ENCODE data around the gene TANGO6.
"Not testable (repeated sequence)": the region's sequence is repeated elsewhere in the genome, so short reads cannot be mapped to it uniquely, and the experiment has no call there.

The TANGO6 gene

GRCh38 chr16:68842964-68843481, 308 bp upstream of the TANGO6 start:
- peaks cover 19% of the 10 kb centered on the region for H3K27me3 Mint-ChIP-seq
- peak overlapping the region; percentile 93 for H3K4me3 Mint-ChIP-seq
- peak overlapping the region; percentile 88 for H3K27ac Mint-ChIP-seq
- intact Hi-C loops (cut with micrococcal nuclease); H3K9me3 Mint-ChIP-seq: not testable (repeated sequence)
- peaks cover 10% of the 10 kb centered on the region for H3K36me3 Mint-ChIP-seq (ENCODE audit: low read depth)
- H3K4me1 Mint-ChIP-seq (ENCODE audit: low read depth): peaks cover 22% of the 10 kb centered on the region

GRCh38 chr16:68844211-68844564, 857 bp downstream of the TANGO6 start:
- Mint-ChIP-seq H3K36me3 (ENCODE audit: low read depth) (peaks cover 10% of the 10 kb centered on the region), H3K9me3 (no peaks in the 10 kb centered on the region), H3K27me3 (peaks cover 18% of the 10 kb centered on the region), H3K4me1 (ENCODE audit: low read depth) (peaks cover 23% of the 10 kb centered on the region), H3K4me3 (peak overlapping the region; percentile 93), H3K27ac (peak overlapping the region; percentile 88)
- intact Hi-C loops (cut with micrococcal nuclease): no loop called here

- Mint-ChIP-seq H3K27me3 (peaks cover 2% of the 10 kb centered on the region), H3K4me3 (no peak overlapping the region), H3K4me1 (ENCODE audit: low read depth) (peaks cover 17% of the 10 kb centered on the region), H3K27ac (no peak overlapping the region), H3K9me3 (no peaks in the 10 kb centered on the region), H3K36me3 (ENCODE audit: low read depth) (peaks cover 3% of the 10 kb centered on the region)
- intact Hi-C loops (cut with micrococcal nuclease): loop anchor here (5.0 kb wide), 1 partner anchor 321 kb away; no protein-coding TSS in a partner anchor
Measured at GRCh38 chr16:68848786-68849185, 5.5 kb downstream of the TANGO6 start.

GRCh38 chr16:68850481-68850880, 7.2 kb downstream of the TANGO6 start:
- Mint-ChIP-seq H3K27ac (no peak overlapping the region), H3K4me1 (ENCODE audit: low read depth) (peaks cover 11% of the 10 kb centered on the region), H3K36me3 (ENCODE audit: low read depth) (no peaks in the 10 kb centered on the region), H3K4me3 (no peak overlapping the region), H3K27me3 (peaks cover 2% of the 10 kb centered on the region), H3K9me3 (no peaks in the 10 kb centered on the region)
- intact Hi-C loops (cut with micrococcal nuclease): no loop called here

- Mint-ChIP-seq H3K9me3 (no peaks in the 10 kb centered on the region), H3K27ac (no peak overlapping the region), H3K4me1 (ENCODE audit: low read depth) (peaks cover 11% of the 10 kb centered on the region), H3K27me3 (peaks cover 2% of the 10 kb centered on the region), H3K36me3 (ENCODE audit: low read depth) (no peaks in the 10 kb centered on the region), H3K4me3 (no peak overlapping the region)
- intact Hi-C loops (cut with micrococcal nuclease): no loop called here
Measured at GRCh38 chr16:68851601-68852000, 8.3 kb downstream of the TANGO6 start.

GRCh38 chr16:68857479-68857878, 14.1 kb downstream of the TANGO6 start:
- intact Hi-C loops (cut with micrococcal nuclease): no loop called here
- H3K9me3 Mint-ChIP-seq: no peaks in the 10 kb centered on the region

GRCh38 chr16:68859828-68860227, 16.5 kb downstream of the TANGO6 start:
- H3K27me3 Mint-ChIP-seq: peaks cover 1% of the 10 kb centered on the region
- no peaks in the 10 kb centered on the region for H3K9me3 Mint-ChIP-seq
- intact Hi-C loops (cut with micrococcal nuclease): no loop called here
- peaks cover 11% of the 10 kb centered on the region for H3K4me1 Mint-ChIP-seq (ENCODE audit: low read depth)
- H3K4me3 Mint-ChIP-seq: no peak overlapping the region
- H3K27ac Mint-ChIP-seq: no peak overlapping the region
- H3K36me3 Mint-ChIP-seq (ENCODE audit: low read depth): peaks cover 49% of the 10 kb centered on the region

More at GRCh38 chr16:68857479-68857878, 14.1 kb downstream of the TANGO6 start:
- no peak overlapping the region for H3K27ac Mint-ChIP-seq
- no peak overlapping the region for H3K4me3 Mint-ChIP-seq
- peaks cover 1% of the 10 kb centered on the region for H3K27me3 Mint-ChIP-seq
- peaks cover 26% of the 10 kb centered on the region for H3K36me3 Mint-ChIP-seq (ENCODE audit: low read depth)
- H3K4me1 Mint-ChIP-seq (ENCODE audit: low read depth): peaks cover 6% of the 10 kb centered on the region

- H3K27ac Mint-ChIP-seq: no peak overlapping the region
Measured at GRCh38 chr16:68860978-68861892, 17.9 kb downstream of the TANGO6 start.

GRCh38 chr16:68866933-68867332, 23.6 kb downstream of the TANGO6 start:
- Mint-ChIP-seq H3K9me3 (no peaks in the 10 kb centered on the region), H3K27me3 (no peaks in the 10 kb centered on the region), H3K4me3 (no peak overlapping the region), H3K36me3 (ENCODE audit: low read depth) (peaks cover 72% of the 10 kb centered on the region), H3K27ac (no peak overlapping the region), H3K4me1 (ENCODE audit: low read depth) (peaks cover 12% of the 10 kb centered on the region)
- intact Hi-C loops (cut with micrococcal nuclease): no loop called here

More at GRCh38 chr16:68860978-68861892, 17.9 kb downstream of the TANGO6 start:
- H3K27me3 Mint-ChIP-seq: peaks cover 1% of the 10 kb centered on the region
- H3K4me1 Mint-ChIP-seq (ENCODE audit: low read depth): peaks cover 18% of the 10 kb centered on the region
- peaks cover 50% of the 10 kb centered on the region for H3K36me3 Mint-ChIP-seq (ENCODE audit: low read depth)
- H3K9me3 Mint-ChIP-seq: no peaks in the 10 kb centered on the region
- intact Hi-C loops (cut with micrococcal nuclease): no loop called here
- H3K4me3 Mint-ChIP-seq: no peak overlapping the region

- Mint-ChIP-seq H3K27me3 (no peaks in the 10 kb centered on the region), H3K4me1 (ENCODE audit: low read depth) (peaks cover 9% of the 10 kb centered on the region), H3K4me3 (no peak overlapping the region), H3K9me3 (no peaks in the 10 kb centered on the region), H3K27ac (no peak overlapping the region), H3K36me3 (ENCODE audit: low read depth) (peaks cover 70% of the 10 kb centered on the region)
- intact Hi-C loops (cut with micrococcal nuclease): no loop called here
Measured at GRCh38 chr16:68869492-68870088, 26.3 kb downstream of the TANGO6 start.

- H3K36me3 Mint-ChIP-seq (ENCODE audit: low read depth): peaks cover 94% of the 10 kb centered on the region
- H3K4me3 Mint-ChIP-seq: no peak overlapping the region
- no peaks in the 10 kb centered on the region for H3K4me1 Mint-ChIP-seq (ENCODE audit: low read depth)
- H3K27me3 Mint-ChIP-seq: no peaks in the 10 kb centered on the region
- no peaks in the 10 kb centered on the region for H3K9me3 Mint-ChIP-seq
- H3K27ac Mint-ChIP-seq: no peak overlapping the region
- intact Hi-C loops (cut with micrococcal nuclease): no loop called here
Measured at GRCh38 chr16:68873635-68874471, 30.5 kb downstream of the TANGO6 start.

GRCh38 chr16:68875871-68876270, 32.5 kb downstream of the TANGO6 start:
- H3K27me3 Mint-ChIP-seq: no peaks in the 10 kb centered on the region
- no peak overlapping the region for H3K27ac Mint-ChIP-seq
- intact Hi-C loops (cut with micrococcal nuclease): no loop called here

GRCh38 chr16:68883685-68884084, 40.4 kb downstream of the TANGO6 start:
- no peaks in the 10 kb centered on the region for H3K9me3 Mint-ChIP-seq
- peaks cover 8% of the 10 kb centered on the region for H3K4me1 Mint-ChIP-seq (ENCODE audit: low read depth)
- H3K36me3 Mint-ChIP-seq (ENCODE audit: low read depth): peaks cover 85% of the 10 kb centered on the region
- no peak overlapping the region for H3K27ac Mint-ChIP-seq
- intact Hi-C loops (cut with micrococcal nuclease): no loop called here
- no peak overlapping the region for H3K4me3 Mint-ChIP-seq
- no peaks in the 10 kb centered on the region for H3K27me3 Mint-ChIP-seq

More at GRCh38 chr16:68875871-68876270, 32.5 kb downstream of the TANGO6 start:
- no peaks in the 10 kb centered on the region for H3K9me3 Mint-ChIP-seq
- H3K4me3 Mint-ChIP-seq: no peak overlapping the region
- peaks cover 91% of the 10 kb centered on the region for H3K36me3 Mint-ChIP-seq (ENCODE audit: low read depth)
- H3K4me1 Mint-ChIP-seq (ENCODE audit: low read depth): no peaks in the 10 kb centered on the region

Data from dendritic cell treated with granulocyte-macrophage colony-stimulating factor and Interleukin-4, amounts not matched to agents 40 ng/mL and 50 ng/mL, for 4 days (primary cell).